HepG2 (cell line): Measurements from ENCODE around the gene CA10. TPM values are rescaled to one million over a fixed set of nuclear protein-coding genes. Genes with fewer than 3 reads are reported as not detected.

Experiments used
- ATAC-seq: fragments of 200-7000 bp; cut with Tn5 transposase; 3 replicates; pipeline ENCODE4 v1.9.1; 2020; ENCODE audit warnings: mild to moderate bottlenecking, moderate library complexity
- BruUV-seq: library from RNA; stranded (reverse); fragments of 400-500 nt; replicated peaks from 2 replicates; lab custom pipeline; 2021; lab: Mats Ljungman, UMichigan
- CTCF ChIA-PET: fragments of 300-600 bp; formaldehyde crosslinking; extraction: SDS; loops from one replicate; lab custom pipeline; 2021; ENCODE audit warnings: low total read pairs, inconsistent platforms, low intra/inter-chr PET ratio; lab: Yijun Ruan, JAX
- POLR2A ChIA-PET: fragments of 350-600 bp; sonication (Branson Sonifier 250); formaldehyde crosslinking; loops from one replicate; lab custom pipeline; 2020; ENCODE audit warnings: antibody characterized with exemption, inconsistent platforms; lab: Yijun Ruan, JAX
- DNase-seq: peaks from one replicate; pipeline ENCODE4 v3.0.0-alpha.2; 2015; ENCODE audit warnings: low spot score
- FAIRE-seq: peaks from 3 replicates; lab custom pipeline; 2011; peaks lifted over from hg19 to GRCh38; lab: Jason Lieb, UNC
- H2AFZ ChIP-seq: one replicate; pipeline ENCODE4 v1.6.1; 2011; ENCODE audit warnings: low read length, inconsistent platforms
- H3K27ac ChIP-seq: fragments of 300-600 bp; 3 replicates; pipeline ENCODE4 v1.8.0; 2011; ENCODE audit warnings: mixed run types, mild to moderate bottlenecking, mixed read lengths, low read length, inconsistent platforms; ENCODE audit not compliant: insufficient read depth; ENCODE audit errors: extremely low read length
- H3K27me3 ChIP-seq, 2 experiments: fragments of 200-600 bp in 1 of 2; 2 replicates in 1 of 2; 3 replicates in 1 of 2; pipeline versions ENCODE4 v1.6.0 to v1.8.0; 2011; ENCODE audit warnings: low read length in 2 of 2, mild to moderate bottlenecking in 2 of 2, moderate library complexity in 2 of 2, inconsistent platforms in 1 of 2; ENCODE audit not compliant: insufficient read depth in 2 of 2, control insufficient read depth in 1 of 2
- H3K36me3 ChIP-seq, 2 experiments: fragments of 200-600 bp in 1 of 2; replicated peaks in 1 of 2; 2 replicates in 1 of 2; 3 replicates in 1 of 2; pipeline versions ENCODE4 v1.5.1 to v1.8.0; 2011; ENCODE audit warnings: low read length in 2 of 2, inconsistent platforms in 1 of 2; ENCODE audit not compliant: insufficient read depth in 2 of 2, control insufficient read depth in 1 of 2
- H3K4me1 ChIP-seq: 2 replicates; pipeline ENCODE4 v1.5.1; 2012; ENCODE audit warnings: low read length, inconsistent platforms; ENCODE audit not compliant: insufficient read depth
- H3K4me2 ChIP-seq: 2 replicates; pipeline ENCODE4 v1.6.0; 2011; ENCODE audit warnings: low read depth, low read length, inconsistent platforms
- H3K4me3 ChIP-seq, 3 experiments: fragments of 200-600 bp in 1 of 3; sonication (generic), shearing (Covaris generic) in 1 of 3; replicated peaks in 1 of 3; 2 replicates each; pipeline ENCODE4 v1.5.1; 2011 to 2016; ENCODE audit warnings: low read length in 3 of 3, inconsistent platforms in 2 of 3, low read depth in 2 of 3, mild to moderate bottlenecking in 2 of 3, control low read depth in 1 of 3, mixed read lengths in 1 of 3; ENCODE audit not compliant: insufficient read depth in 1 of 3
- H3K79me2 ChIP-seq: one replicate; pipeline ENCODE4 v1.6.1; 2011; ENCODE audit warnings: low read length, inconsistent platforms; ENCODE audit not compliant: insufficient read depth
- H3K9ac ChIP-seq: 2 replicates; pipeline ENCODE4 v1.6.0; 2011; ENCODE audit warnings: mild to moderate bottlenecking, low read depth, low read length, inconsistent platforms; ENCODE audit not compliant: insufficient read depth
- H3K9me3 ChIP-seq: 2 replicates; pipeline ENCODE4 v1.5.1; 2012; ENCODE audit warnings: mild to moderate bottlenecking, low read length
- H4K20me1 ChIP-seq: 2 replicates; pipeline ENCODE4 v1.6.0; 2011; ENCODE audit warnings: inconsistent platforms, mild to moderate bottlenecking, low read length, moderate library complexity; ENCODE audit not compliant: insufficient read depth
- EEA1 ChIP-seq: sonication (generic); formaldehyde crosslinking; IDR thresholded peaks from 2 replicates; pipeline ENCODE4 v1.5.1; 2020; ENCODE audit warnings: mild to moderate bottlenecking, missing genetic modification reagents, borderline replicate concordance
- ELF1 ChIP-seq: sonication (generic); formaldehyde crosslinking; IDR thresholded peaks from 2 replicates; pipeline ENCODE4 v1.4.0; 2020; ENCODE audit warnings: missing genetic modification reagents
- ESRRA ChIP-seq: sonication (generic); formaldehyde crosslinking; IDR thresholded peaks from 2 replicates; pipeline ENCODE4 v1.5.1; 2020; ENCODE audit warnings: mild to moderate bottlenecking, low read depth, missing genetic modification reagents
- NFYC ChIP-seq: IDR thresholded peaks from 2 replicates; pipeline ENCODE4 v1.6.1; 2016; ENCODE audit warnings: missing genetic modification reagents, missing compliant biosample characterization
- PITX1 ChIP-seq: sonication (generic); formaldehyde crosslinking; IDR thresholded peaks from 2 replicates; pipeline ENCODE4 v1.5.1; 2020; ENCODE audit warnings: mild to moderate bottlenecking, missing genetic modification reagents
- RXRB ChIP-seq: IDR thresholded peaks from 2 replicates; pipeline ENCODE4 v1.6.1; 2016; ENCODE audit warnings: borderline replicate concordance, missing genetic modification reagents, missing compliant biosample characterization
- SKI ChIP-seq: fragments of 450-650 bp; IDR thresholded peaks from one replicate; pipeline ENCODE4 v1.6.1; 2018; ENCODE audit warnings: mild to moderate bottlenecking; ENCODE audit not compliant: partially characterized antibody
- TBP ChIP-seq: sonication (generic); formaldehyde crosslinking; IDR thresholded peaks from 2 replicates; pipeline ENCODE4 v1.5.0; 2020; ENCODE audit warnings: missing genetic modification reagents
- THRA ChIP-seq: sonication (generic); formaldehyde crosslinking; IDR thresholded peaks from 2 replicates; pipeline ENCODE4 v1.4.0; 2020; ENCODE audit warnings: missing genetic modification reagents, borderline replicate concordance
- ZBTB4 ChIP-seq: sonication (generic); formaldehyde crosslinking; IDR thresholded peaks from 2 replicates; pipeline ENCODE4 v1.4.0; 2020; ENCODE audit warnings: missing genetic modification reagents, mild to moderate bottlenecking, borderline replicate concordance
- ZNF33B ChIP-seq: sonication (generic); formaldehyde crosslinking; IDR thresholded peaks from 2 replicates; pipeline ENCODE4 v1.5.1; 2020; ENCODE audit warnings: mild to moderate bottlenecking, missing genetic modification reagents
- ZNF660 ChIP-seq: sonication (generic); formaldehyde crosslinking; IDR thresholded peaks from 2 replicates; pipeline ENCODE4 v1.5.1; 2020; ENCODE audit warnings: mild to moderate bottlenecking, low read depth, missing genetic modification reagents, borderline replicate concordance
- in situ Hi-C: cut with HindIII; loops from 2 replicates; pipeline ENCODE4 v1.10.0; 2017; ENCODE audit warnings: low pct_unique_long_range_greater_than_20kb; ENCODE audit not compliant: extremely low pct_ligation_motif_present
- intact Hi-C: fragments of 100-400 bp; cut with micrococcal nuclease; formaldehyde crosslinking; loops from one replicate; pipeline ENCODE4 v1.10.0; 2022; ENCODE audit not compliant: unreplicated experiment
- polyA plus RNA-seq, 8 experiments: library from polyadenylated mRNA; depleted of rRNA in 3 of 8; stranded (reverse) in 7 of 8; unstranded in 1 of 8; fragments of >200 nt; fragmentation: Illumina TruSeq in 4 of 8; extraction: Trizol in 4 of 8; gene quantifications; 2 replicates each; pipeline versions ENCODE4 v1.2.1 to v1.2.3, GENCODE V29; 2011 to 2016; ENCODE audit warnings: low read depth in 4 of 8, missing spikeins in 1 of 8, mixed read lengths in 1 of 8; ENCODE audit not compliant: insufficient read depth in 1 of 8
- total RNA-seq, 5 experiments: library from RNA; depleted of rRNA; stranded (reverse); fragments of >200 nt; fragmentation: Illumina TruSeq; extraction: Trizol; gene quantifications; 2 replicates each; pipeline ENCODE4 v1.2.3, GENCODE V29; 2016; ENCODE audit warnings: low read depth in 1 of 5

Gene CA10
- total and polyA plus RNA-seq, 2 of the 13 experiments (the other 11 are each of a cell fraction or from before 2014, with no cell fraction given): not detected

- FAIRE-seq: no peak
- Histone ChIP-seq H3K4me2 (no peak overlapping the region), H2AFZ (no peak overlapping the region), H3K4me3 (no peak overlapping the region), H3K9ac (no peak overlapping the region), H3K79me2 (no peaks in the 10 kb centered on the region), H3K4me1 (no peaks in the 10 kb centered on the region), H3K9me3 (no peaks in the 10 kb centered on the region), H3K27ac (no peak overlapping the region), H3K36me3 (no peaks in the 10 kb centered on the region), H4K20me1 (no peaks in the 10 kb centered on the region), H3K27me3 (no peaks in the 10 kb centered on the region)
- ChIA-PET POLR2A (no interaction called here), CTCF (no interaction called here)
- BruUV-seq: no TSS peak
- in situ Hi-C loops (no loop called here), intact Hi-C loops (no loop called here)
- no peak for ATAC-seq
- TF ChIP-seq THRA (CRISPR knock-in tag) (no peak), ESRRA (no peak), ELF1 (CRISPR knock-in tag) (no peak), ZNF33B (CRISPR knock-in tag) (no peak), ZNF660 (CRISPR knock-in tag) (no peak), EEA1 (CRISPR knock-in tag) (no peak), PITX1 (CRISPR knock-in tag) (no peak), RXRB (CRISPR knock-in tag) (no peak), ZBTB4 (CRISPR knock-in tag) (no peak), TBP (CRISPR knock-in tag) (no peak), SKI (no peak), NFYC (no peak)
- DNase-seq: no peak
These were observed 412.1 kb downstream of the CA10 start for GRCh38 chr17:51746421-51746820.
